ENCODE results near the gene PLA2G4D.
A peak's percentile ranks its signal among the peaks of the same experiment; 100 is the strongest.

Gene PLA2G4D, protein sequence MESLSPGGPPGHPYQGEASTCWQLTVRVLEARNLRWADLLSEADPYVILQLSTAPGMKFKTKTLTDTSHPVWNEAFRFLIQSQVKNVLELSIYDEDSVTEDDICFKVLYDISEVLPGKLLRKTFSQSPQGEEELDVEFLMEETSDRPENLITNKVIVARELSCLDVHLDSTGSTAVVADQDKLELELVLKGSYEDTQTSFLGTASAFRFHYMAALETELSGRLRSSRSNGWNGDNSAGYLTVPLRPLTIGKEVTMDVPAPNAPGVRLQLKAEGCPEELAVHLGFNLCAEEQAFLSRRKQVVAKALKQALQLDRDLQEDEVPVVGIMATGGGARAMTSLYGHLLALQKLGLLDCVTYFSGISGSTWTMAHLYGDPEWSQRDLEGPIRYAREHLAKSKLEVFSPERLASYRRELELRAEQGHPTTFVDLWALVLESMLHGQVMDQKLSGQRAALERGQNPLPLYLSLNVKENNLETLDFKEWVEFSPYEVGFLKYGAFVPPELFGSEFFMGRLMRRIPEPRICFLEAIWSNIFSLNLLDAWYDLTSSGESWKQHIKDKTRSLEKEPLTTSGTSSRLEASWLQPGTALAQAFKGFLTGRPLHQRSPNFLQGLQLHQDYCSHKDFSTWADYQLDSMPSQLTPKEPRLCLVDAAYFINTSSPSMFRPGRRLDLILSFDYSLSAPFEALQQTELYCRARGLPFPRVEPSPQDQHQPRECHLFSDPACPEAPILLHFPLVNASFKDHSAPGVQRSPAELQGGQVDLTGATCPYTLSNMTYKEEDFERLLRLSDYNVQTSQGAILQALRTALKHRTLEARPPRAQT

DNA sequence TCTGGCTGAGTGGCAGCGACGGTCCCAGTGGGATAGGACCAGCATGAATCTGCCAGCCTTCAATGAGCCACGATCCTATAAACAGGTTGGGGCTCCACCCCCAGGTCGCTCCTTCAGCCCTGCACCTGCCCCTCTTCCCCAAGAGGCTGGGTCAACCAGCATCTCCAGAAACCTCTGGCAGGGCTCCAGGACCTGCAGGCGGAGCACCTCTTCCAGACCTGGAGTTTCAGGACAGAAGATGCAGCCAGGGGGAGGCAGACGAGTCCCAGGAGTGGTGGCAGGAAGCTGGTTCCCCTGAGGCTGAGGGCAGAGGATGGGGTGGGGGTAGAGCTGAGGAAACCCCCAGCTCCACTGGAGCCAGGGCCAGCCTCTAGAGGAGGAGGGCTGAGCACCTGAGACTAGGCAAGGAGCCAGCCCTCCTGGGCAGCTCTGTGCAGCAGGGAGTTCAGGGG, at the start of gene PLA2G4D:
PLA2G4D (minus strand) TSS at position 51 of the 452 bp plus-strand sequence. CDS start 103 bp downstream, outside the sequence.
- DNase-seq (ENCODE audit: low read depth) = no peak

DNA sequence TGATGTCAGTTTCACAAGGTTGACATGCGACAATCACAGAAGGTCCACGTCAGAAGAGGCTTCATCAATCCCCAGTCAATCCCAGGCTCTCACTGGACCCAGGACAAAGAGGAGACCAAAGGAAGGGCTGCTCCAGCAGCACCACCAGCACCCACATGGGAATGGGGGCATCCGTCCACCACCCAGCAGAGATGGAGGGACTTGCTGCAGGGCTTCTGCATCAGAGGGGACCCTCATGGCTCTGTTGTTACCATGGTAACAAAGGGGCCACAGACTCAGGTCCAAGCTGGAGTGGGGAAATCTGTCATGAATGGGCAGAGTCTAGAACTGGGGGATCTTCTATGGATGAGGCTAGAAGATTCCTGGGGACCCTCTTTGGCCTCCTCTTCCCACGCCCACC, 49.0 kb upstream of the PLA2G4D start:
- DNase-seq (ENCODE audit: low read depth) = no peak

DNA sequence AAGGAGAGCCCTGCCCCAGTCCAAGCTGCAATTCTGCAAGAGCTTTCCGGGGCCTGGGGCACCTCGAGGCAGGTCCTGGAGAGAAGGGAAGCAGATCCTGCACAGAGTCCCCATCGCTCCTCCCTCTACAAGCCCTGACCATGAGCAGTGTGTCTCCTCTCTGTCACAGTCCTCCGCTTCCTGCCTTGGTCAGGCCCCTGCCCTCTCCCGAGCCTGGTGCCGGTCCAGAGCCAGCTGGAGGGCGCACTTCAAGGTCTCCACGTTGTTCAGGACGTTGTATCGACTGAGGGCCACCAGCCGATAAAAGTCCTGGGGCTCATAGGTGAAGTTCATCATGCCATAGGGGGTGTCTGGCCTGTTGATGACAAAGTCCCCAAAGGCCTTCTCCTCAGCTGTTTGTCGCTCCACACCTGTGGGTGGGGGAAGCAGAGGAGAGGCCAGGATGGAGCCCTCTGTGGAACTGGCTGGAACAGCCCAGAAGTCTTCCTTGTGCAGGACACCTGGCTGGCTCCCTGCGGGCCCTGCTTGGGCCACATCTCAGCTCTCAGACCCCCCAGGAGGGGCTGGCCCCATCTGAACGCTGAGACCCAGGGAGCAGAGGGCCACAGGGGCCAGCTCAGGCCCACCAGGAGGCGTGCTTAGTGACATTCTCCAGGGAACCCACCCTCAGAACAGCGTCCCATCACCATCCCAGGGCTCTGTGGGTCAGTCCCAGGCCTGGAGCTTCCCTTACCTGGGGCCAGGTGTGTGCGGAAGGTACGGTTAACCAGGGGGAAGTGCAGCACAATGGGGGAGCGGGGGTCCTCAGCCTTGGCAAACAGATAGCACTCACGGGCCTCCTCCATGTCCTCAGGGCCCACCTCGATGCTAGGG, 47.7 kb upstream of the PLA2G4D start:
- DNase-seq (ENCODE audit: low read depth) = no peak

DNA sequence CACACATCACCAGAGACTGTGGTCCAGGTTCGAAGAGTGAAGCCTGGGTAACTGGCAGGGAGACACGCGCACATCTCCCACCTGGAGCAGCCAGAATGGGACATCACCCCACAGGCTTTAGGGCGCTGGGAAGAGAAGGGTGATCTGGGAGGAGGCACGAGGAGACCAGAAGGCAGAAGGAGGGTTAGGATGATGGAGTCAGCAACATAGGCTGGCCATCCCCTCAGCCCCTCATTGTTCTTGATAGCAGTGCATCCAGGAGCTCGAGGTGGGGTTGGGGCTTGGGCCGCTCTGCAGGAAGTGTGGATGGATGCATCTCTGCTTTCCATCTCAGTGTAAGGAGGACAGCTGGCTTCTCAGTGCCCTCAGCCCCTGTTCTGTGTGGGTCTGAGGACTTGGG, 46.9 kb upstream of the PLA2G4D start:
- no peak for DNase-seq (ENCODE audit: low read depth)

DNA sequence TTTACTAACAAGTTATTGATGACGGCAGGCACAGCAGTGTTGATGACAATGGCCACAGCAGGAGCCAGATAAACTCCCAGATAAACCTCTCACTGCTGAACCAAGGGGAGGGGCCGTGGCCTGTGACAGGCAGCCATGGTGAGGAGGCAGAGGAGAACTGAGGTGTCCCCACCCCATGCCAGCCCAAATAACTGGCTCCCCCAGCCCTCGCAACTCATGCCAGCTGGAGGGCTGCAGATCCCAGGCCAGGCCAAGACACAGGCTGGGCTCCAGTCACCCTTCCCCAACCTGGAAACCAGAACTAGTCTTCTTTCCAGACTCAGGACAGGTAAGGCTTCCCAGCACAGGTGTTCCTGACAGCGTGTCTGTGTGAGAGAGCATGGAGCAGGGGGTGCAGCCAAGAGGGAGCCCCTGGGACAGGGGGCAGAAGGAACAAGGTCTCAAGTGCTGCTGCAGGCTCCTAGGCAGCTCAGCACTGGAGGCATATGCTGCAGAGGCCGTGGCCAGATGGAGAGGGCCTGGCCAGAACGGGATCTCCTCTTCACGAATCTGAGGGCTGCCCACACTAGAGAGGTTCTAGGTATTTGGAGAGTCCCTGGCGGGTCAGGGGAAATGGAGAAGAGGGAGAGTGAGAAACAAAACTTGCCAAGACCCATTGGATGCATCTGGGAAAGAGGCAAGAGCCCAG, 46.2 kb upstream of the PLA2G4D start:
- no peak for DNase-seq (ENCODE audit: low read depth)

DNA sequence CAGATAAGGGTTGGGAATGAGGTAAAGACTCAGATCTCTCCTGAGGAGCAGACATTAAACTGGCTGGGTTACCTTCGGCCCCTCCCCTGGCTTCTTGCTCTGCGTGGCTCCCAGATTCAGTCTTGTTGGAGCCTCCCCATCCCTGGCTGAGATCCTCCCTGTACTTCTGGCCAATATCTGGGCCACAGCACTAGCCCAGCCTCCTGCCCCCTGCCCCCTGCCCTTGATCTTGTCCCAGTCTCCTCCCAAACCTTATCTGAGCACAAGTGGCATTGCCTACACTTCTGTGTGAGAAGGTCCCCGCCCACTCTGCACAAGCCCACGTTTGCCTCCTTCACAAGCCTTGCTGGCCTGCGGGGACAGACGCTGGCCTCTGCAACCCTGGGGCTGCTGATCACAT, 45.2 kb upstream of the PLA2G4D start:
- DNase-seq (ENCODE audit: low read depth) = no peak

DNA sequence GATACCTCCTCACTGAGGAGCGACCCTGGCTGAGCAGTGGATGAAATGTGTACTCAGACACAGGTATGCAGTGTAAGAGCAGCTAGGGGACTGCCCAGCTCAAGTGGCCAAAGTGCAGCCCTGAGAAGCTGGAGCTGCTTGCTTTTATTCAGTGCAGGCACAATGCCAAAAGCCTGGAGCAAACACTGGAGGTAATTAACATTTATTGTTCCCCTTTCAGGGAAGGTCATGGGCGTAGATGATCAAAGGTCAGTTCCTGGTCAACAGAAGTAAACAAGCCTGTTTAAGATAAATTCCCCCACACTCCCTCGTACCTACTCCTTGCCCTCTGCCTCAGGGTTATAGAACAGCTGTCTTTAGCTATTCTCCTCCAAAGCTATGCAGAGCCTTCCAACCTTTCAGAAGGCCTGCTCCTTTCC, 44.6 kb upstream of the PLA2G4D start:
- no peak for DNase-seq (ENCODE audit: low read depth)

DNA sequence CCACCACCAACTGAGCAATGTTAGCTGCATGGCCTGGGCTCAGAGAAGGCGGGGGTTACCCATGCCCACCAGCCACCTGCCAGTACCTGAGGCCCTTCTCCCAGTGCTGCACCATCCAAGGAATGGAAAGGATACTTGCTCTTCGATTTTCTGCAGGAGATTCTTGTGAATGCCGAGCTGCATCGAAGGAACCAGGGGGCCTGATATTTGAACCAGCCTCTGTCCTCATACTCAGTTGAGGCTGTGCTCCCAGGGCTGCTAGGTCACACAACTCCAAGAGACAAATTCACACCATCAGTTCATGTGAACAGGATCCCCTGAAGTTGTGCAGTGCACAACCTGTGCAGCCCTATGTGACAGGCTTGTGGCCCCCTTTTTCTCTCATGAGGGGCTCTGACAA, 44.0 kb upstream of the PLA2G4D start:
- no peak for DNase-seq (ENCODE audit: low read depth)

DNA sequence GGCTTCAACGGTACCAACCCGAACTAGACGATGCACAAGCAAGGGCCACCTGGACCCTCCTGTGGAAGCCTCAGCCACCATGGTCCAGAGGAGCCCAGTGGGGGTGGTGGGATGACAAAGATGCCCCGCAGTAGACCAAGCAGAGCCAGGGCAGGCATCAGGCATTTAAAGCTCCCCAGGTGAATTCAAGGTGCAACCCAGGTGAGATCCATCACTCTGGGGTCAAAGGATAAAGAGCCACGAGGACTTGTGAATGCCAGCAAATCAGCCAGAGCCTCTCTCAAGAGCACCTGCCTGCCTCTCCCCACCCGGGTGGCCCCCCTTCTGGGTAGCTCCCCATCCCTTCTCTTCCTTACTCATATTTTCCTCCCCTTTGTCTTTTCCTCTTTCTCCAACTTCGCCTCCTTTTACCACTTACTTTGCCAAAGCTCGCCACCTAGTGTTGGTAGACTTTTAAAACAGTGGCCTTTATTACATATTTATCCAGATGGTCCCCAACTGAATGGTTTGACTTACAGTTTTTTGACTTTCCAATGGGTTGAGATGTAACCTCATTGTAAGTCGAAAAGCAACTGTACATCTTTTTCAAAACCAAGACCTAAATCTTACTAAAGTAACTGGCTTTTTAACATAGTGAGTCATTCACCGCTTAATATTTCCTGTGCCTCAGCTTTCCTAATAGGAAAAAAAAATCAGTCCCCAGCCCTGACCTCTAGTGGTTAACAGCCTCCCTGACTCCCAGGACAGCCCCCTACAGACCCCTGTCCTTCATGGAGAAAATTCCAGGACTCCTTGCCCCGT, 43.3 kb upstream of the PLA2G4D start:
- DNase-seq (ENCODE audit: low read depth) = peak; percentile 18

DNA sequence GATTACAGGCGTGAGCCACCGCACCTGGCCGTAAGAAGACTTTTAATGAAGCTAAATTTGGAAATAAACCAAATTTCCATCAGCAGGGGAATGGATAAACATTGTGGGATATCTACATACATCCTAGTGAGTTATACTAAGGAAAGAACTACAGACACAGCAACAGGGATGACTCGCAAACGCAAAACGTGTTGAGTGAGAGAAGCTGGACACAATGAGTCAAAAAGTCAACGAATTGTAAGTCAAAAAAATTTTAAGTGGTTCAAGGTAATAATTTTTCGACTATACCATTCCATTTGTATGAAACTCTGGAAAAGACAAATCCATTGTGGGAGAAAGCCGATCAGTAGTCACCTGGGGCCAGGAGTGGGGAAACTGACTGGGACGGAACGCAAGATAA, 42.2 kb upstream of the PLA2G4D start:
- no peak for DNase-seq (ENCODE audit: low read depth)

DNA sequence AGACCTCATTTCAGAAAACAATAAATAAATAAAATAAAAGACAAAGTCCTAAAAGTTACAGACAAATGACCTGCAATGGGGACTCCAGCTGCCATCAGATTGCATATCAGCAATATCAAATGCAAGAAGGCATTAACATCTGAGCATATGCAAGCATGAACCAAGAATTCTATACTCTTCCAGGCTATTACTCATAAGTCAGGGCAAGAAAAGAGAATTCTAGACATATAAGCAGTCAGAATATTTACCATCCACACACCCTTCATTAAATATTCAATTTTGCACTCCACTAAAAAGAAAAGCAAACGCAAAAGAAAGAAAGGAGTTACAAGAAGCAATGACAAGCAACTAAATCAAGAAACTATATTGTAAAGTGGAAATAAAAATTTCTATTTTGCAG, 41.0 kb upstream of the PLA2G4D start:
- DNase-seq (ENCODE audit: low read depth) = no peak

DNA sequence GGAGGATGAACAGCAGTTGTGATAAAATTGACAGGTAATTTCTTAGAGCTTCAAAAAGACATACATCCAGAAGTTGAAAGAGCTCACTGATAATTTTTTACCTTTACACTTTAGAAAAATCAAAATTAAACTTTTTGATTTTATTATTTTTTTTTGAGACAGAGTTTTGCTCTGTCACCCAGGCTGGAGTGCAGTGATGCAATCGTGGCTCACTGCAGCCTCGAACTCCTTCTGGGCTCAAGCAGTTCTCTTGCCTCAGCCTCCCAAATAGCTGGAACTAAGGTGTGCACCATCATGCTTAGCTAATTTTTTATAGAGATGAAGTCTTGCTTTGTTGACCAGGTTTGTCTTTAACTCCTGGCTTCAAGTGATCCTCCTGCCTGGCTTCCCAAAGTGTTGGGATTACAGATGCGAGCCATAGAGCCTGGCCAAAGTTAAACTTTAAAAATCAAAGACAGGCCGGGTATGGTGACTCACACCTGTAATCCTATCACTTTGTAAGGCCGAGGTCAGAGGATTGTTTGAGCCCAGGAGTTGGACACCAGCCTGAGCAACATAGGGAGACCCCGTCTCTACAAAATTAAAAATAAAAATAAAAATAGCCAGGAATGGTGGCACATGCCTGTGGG, 40.4 kb upstream of the PLA2G4D start:
- DNase-seq (ENCODE audit: low read depth) = no peak

DNA sequence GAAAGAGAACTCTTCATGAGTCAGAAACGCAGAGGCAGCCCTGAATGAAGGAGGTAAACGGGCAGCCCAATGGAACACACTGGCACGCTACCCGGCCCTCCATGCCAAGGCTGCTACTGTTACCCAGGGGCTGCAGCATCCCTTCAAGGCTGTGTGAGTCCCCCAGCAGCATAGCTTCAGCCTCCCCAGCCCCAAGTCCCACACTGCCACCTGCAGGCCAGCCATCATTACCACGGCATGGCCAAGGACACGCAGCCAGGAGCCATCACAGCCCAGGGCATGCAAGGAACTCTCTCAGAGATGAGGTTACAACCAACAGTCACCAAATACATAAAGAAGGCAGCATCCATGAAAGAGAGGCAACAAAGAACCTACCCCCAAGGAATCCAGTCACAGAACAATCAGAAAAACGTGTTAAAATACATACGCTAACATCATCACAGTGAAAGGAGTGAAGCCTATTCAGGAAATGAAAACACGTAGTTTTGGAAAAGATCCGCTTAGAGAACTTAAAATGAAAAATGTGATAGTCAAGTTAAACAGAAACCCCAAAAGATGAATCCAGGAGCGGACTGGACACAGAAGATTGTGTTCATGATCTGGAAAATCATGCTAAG, 39.6 kb upstream of the PLA2G4D start:
- DNase-seq (ENCODE audit: low read depth) = no peak

DNA sequence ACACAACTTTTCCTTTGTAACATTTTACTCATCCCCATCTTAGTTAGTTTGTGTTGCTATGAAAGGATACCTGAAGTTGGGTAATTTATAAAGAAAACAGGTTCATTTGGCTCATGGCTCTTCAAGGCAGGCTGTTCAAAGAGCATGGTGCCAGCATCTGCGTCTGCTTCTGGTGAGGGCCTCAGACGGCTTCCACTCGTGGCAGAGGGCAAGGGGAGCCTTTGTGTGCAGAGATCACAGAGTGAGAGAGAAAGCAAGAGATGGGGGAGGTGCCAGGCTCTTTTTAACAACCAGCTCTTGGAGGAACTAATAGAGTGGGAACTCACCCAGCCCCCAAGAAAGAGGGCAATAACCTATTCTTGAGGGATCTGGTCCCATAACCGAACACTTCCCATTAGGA, 39.0 kb upstream of the PLA2G4D start:
- no peak for DNase-seq (ENCODE audit: low read depth)

DNA sequence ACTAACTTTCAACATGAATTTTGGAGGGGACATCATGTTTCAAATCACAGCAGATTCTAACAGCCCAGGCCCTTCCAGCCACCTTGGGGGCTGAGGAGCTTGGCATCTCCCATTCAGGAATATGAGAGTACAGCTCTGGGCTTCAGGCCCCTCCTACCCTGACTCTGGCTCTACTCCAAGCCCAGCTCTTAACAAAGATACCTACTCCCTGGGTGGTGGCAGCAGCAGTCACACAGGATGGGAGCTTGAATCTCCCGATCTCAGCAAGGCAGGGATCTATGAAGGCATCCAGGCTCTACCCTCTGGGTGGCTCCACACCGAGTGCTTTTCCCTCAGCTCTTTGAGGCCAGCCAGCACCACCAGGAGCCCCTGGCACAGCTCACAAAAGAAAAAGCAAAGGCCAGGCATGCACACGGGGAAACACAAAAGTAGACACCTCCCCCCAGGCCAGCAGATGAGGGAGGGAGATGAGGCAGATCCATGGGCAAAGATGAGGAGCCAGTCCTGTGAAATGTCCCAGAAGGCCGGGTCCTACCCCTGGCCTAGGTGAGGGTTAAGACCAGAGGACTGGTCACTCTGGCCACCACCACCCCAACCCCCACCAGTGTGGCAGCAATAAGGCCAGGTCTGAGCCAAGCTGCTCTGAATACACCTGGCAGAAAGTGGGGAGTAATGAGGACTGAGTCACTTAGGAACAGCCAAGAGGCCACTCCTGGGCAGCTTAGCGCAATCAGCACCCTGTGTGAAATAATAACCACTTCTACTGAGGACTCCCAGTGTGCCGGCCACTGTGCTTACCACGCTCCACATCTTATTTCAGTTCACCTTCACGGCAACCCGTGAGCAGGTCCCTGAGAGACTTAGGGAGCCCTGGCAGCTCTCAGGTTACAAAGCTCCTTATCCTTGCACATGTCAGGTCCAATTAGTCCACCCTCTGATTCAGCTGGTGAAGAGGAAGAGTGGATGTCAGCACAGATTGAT, 37.8 kb upstream of the PLA2G4D start:
- no peak for DNase-seq (ENCODE audit: low read depth)

DNA sequence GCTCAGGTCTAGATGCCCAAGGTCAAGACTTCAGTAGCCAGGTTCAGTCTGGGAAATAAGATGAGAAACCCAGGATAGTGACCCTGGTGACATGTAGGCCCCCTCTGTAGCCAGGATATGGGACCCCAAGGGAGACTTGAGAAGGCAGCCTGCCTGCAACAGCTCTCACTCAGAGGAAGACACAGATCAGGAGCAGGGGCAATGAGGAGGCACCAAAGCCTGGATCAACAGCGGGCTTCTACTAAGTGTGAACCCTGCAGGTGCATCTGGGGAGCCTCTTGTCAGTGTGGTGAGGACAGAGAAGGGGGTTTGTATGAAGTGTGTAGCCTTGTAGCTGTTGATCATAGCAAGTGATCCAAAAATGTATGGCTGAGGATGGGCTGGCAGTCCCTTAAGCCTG, 36.6 kb upstream of the PLA2G4D start:
- no peak for DNase-seq (ENCODE audit: low read depth)

DNA sequence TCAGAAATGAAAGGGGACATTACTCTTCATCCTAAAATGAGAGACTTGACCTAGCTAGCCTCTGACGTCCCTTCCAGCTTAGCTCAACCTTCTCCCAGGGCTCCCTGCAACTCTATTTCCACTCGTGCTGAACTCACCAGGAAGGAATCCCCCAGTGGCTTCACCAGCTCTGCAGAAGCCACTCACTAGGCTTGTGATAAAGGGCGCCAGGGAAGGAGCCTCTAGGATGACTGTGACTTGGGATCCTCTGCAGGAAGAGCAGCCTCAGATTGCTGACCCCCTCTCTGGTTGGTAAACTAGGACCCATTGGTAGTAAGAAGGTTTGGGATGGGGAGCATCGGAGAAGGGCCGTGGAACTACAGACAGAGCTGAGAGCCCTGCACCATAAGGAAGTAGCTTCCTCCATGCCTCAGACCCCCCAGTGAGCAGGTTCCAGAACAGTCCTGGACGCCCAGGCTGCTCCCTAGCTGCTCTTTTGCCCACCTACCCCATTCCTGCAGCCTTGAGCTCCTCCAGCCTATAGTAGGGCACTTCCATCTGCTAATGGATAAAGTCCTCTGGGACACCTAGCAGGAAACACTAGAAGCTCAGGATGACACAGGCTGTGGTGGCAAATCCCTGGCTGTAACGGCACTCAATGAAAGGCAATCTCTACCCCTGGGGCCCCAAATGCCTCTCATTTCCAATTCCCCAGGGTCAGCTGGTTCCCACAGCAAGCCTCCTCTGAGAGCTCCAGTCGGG, 36.1 kb upstream of the PLA2G4D start:
- no peak for DNase-seq (ENCODE audit: low read depth)

DNA sequence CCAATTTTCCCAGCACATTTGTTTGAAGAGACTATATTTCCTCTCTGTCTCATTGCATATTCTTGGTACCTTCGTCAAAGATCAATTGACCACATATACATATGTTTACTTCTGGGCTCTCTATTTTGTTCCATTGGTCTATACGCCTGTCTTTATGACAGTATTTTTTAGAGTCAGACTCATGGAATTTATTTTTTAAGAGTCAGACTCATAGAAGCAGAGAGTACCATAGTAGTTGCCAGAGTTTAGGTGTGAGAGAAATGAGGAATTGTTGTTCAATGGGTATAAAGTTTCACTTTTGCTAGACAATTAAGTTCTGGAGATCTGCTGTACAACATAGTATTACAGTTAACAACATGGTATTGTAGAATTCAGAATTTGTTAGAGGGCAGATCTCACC, 35.0 kb upstream of the PLA2G4D start:
- DNase-seq (ENCODE audit: low read depth) = peak; percentile 25
